ENCODE results near the gene RAN. TPM values are rescaled to one million over a fixed set of nuclear protein-coding genes. Genes with fewer than 3 reads are reported as not detected.
"Not testable (repeated sequence)": the region's sequence is repeated elsewhere in the genome, so short reads cannot be mapped to it uniquely, and the experiment has no call there.

RAN gene
- polyA plus RNA-seq, 3 donors: 148 to 380 (median 255) TPM

DNA sequence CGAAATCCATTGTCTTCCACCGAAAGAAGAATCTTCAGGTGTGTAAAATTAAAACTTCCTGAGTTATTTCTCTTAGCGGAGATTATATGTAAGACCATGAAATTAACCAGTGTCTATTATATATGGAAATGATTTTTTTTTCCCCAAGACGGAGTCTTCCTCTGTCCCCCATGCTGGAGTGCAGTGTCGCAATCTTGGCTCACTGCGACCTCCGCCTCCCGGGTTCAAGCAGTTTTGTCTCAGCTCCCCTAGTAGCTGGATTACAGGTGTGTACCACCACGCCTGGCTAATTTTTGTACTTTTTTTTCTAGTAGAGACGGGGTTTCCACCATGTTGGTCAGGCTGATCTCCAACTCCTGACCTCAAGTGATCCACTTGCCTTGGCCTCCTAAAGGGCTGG is 2.8 kb downstream of the RAN start:
- WGBS, 3 donors: 87 to 97% (median 90%) methylated on average over 10 of the region's 10 CpGs
- H3K27ac ChIP-seq (ENCODE audit: low read depth, low read length): no peak overlapping the region

DNA sequence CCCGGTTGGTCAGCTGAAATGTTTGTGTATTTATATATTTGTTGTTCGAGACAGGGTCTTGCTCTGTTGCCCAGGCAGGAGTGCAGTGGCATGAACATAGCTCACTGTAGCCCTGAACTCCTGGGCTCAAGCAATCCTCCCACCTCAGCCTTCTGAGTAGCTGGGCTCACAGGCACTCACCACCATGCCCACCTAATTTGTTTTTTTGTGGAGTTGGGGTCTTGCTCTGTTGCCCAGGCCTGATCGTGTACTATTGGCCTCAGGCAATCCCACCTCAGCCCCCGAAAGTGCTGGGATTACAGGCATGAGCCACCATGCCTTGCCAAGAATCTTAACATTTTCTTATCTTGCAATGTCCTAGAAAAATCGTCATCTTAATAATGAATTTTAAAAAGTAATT is 3.3 kb downstream of the RAN start:
- H3K27ac ChIP-seq (ENCODE audit: low read depth, low read length): no peak overlapping the region
- 91 to 93% (median 92%) methylated on average over 5 of the region's 5 CpGs for WGBS, 3 donors

DNA sequence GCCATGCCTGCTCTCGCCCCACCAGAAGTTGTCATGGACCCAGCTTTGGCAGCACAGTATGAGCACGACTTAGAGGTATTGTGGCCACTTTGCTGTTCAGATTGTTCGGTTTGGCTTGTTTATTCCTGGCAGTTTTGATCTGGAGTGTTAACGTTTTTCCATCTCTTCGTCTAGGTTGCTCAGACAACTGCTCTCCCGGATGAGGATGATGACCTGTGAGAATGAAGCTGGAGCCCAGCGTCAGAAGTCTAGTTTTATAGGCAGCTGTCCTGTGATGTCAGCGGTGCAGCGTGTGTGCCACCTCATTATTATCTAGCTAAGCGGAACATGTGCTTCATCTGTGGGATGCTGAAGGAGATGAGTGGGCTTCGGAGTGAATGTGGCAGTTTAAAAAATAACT is 3.8 kb downstream of the RAN start:
- not testable (repeated sequence) for H3K27ac ChIP-seq (ENCODE audit: low read depth, low read length)
- 80 to 90% (median 82%) methylated on average over 11 of the region's 11 CpGs for WGBS, 3 donors

DNA sequence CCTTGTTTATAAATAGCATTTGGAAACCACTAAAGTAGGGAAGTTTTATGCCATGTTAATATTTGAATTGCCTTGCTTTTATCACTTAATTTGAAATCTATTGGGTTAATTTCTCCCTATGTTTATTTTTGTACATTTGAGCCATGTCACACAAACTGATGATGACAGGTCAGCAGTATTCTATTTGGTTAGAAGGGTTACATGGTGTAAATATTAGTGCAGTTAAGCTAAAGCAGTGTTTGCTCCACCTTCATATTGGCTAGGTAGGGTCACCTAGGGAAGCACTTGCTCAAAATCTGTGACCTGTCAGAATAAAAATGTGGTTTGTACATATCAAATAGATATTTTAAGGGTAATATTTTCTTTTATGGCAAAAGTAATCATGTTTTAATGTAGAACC is 4.4 kb downstream of the RAN start:
- H3K27ac ChIP-seq (ENCODE audit: low read depth, low read length): no peak overlapping the region

DNA sequence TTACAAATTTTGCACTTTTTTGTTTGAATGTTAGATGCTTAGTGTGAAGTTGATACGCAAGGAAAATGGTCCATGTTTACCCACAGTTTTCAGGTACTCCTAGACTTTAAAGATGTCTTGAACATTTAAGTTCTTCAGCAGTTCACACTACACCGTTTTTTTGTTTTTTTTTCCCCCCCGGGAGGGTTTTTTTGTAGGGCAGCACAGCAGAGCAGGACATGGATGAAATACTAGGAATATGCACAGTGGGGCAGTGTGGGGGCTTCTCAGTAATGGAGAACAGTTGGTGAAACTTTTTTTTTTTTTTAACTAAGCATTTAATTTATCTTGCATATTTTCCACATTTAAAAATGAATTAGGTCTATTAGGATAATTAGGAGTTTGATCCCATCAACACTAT is 4.9 kb downstream of the RAN start:
- WGBS, 3 donors: 74% methylated on average over 3 of the region's 3 CpGs
- no peak overlapping the region for H3K27ac ChIP-seq (ENCODE audit: low read depth, low read length)

DNA sequence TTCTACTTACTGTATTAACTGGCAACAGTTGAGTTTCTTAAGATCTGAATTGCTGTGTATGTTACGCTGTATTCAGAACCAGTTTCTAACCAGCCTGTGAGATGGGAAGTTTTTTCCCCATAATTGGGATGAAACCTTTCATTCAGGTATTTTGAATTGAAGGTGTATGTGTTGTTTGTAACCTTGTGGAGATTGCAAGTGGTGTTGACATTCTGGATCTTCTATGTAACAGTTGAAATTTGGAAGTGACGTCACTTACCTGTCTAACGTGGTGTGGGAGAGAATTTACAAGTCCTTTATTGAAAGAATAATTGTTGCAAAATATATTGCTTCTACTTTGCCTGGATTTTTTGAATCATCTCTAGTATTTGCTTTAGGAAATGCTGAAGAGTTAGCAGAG is 5.5 kb downstream of the RAN start:
- H3K27ac ChIP-seq (ENCODE audit: low read depth, low read length): no peak overlapping the region
- 75 to 96% (median 82%) methylated on average over 3 of the region's 3 CpGs for WGBS, 3 donors

DNA sequence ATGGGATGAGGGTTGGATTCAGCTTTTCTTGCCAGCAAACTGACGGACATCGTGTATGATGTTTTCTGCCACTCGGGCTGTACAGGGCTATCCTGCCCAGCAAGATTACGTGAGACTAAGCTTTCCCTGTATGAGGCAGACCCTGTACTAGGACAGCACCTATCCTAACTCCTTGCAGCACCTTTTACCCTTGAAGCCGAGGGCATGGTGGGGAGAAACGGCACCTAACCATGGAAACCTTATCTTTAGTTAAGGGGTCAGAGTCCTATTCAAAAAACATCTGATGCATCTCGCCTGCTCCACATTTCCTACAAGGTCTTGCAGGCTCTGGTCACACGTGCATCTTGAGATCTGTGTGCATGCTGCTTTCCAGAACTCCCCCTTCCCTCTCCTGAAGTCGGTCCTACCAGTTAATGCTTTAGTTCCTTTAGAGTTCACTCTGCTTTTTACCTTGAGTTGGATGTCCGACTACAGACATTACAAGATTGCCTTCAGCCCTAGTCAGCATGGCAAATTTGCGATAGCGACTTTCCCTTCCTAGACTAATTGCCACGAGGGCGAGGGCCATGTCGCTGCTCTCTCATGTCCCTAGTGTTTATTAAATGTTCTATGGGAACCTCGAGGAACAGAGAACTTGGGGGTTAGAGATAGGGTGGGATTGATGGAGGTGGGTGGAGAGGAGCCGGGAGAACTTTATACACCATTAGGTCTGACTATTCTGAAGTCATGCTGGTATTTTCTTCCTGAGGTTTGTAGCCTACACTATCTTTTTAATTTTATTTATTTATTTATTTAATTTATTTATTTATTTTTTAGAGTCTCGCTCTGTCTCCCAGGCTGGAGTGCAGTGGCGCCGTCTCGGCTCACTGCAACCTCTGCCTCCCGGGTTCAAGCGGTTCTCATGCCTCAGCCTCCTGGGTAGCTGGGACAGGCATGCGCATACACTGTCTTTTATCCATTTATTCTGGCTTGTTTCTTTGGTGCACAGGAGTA is 6.6 kb downstream of the RAN start:
- no peak overlapping the region for H3K27ac ChIP-seq (ENCODE audit: low read depth, low read length)
- 54 to 78% (median 75%) methylated on average over 24 of the region's 24 CpGs for WGBS, 3 donors

DNA sequence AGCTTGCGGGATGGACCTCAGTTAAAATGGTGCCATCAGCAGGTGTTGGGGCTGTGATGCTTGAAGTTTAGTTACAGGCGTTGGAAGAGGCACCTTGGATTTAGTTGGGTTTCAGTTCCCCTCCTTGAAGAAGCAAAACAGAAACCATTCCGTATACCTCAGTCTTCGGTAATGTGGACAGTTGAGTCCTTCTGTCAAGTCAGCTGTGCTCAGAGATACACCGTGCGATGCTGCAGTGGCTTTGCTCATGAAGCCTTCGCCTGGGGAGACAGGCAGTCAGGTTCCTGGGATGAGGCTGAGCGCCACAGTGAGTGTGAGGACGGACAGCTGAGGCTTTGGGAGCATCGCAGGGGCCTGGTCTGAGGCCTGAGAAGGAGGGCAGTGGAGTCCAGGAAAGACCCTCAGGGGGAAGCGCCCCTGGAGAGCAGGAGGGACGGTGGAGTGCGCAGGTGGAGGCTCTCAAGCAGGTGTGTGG is 7.4 kb downstream of the RAN start:
- whole genome bisulfite sequencing, 3 donors: 87 to 93% (median 87%) methylated on average over 13 of the region's 13 CpGs

DNA sequence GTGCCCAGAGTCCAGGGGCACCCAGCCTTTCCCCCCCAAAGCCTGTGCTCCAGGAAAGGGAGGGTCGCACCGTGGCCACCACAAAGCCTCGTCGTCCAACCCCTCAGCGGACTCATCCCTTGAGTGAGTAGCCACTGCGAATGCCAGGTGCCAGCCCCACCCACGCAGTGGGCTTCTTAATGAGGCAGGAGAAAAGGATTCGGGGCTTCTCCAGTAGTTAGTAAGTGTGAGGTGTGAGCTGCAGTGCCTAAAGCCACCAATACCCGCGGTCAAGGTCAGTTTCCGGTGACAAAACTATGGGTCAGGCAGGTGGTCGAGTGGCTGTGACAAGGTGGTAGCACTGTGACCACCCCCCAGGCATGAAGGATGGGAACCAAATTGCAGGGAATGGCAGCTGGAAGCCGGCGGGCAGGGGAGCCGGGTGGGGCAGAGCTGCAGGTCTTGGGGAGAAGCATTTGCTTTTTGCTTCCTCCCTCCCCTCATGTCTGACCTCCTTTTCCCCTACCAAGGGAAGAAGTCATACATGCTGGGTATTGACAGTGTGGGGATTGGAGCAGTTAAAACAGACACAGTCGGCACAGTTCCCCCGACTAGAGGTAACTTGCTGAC is 8.0 kb downstream of the RAN start:
- H3K27ac ChIP-seq (ENCODE audit: low read depth, low read length): no peak overlapping the region
- 57 to 69% (median 65%) methylated on average over 17 of the region's 17 CpGs for WGBS, 3 donors

More for the DNA sequence above, 7.4 kb downstream of the RAN start:
- no peak overlapping the region for H3K27ac ChIP-seq (ENCODE audit: low read depth, low read length)

DNA sequence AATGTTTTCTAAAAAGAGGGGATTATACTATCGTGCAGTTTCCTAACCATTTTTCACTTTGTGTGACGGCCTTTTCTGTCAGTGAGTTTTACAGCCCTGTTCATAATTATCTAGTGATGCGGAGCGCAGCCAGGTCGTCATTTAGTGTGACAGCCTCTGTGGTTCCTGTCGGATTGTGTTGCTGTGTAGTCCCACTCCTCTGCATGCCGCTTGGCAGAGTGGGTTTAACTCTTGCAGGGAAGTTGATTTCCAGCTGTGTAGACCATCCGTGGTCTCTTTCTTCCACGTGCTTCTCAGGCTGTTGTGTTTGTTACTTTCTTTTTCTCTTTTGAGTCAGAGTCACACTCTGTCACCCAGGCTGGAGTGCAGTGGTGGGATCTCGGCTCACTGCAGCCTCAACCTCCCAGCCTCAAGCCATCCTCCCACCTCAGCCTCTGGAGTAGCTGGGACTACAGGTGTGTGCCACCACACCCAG is 8.6 kb downstream of the RAN start:
- WGBS, 3 donors: 25 to 38% (median 35%) methylated on average over 10 of the region's 10 CpGs
- H3K27ac ChIP-seq (ENCODE audit: low read depth, low read length): no peak overlapping the region

DNA sequence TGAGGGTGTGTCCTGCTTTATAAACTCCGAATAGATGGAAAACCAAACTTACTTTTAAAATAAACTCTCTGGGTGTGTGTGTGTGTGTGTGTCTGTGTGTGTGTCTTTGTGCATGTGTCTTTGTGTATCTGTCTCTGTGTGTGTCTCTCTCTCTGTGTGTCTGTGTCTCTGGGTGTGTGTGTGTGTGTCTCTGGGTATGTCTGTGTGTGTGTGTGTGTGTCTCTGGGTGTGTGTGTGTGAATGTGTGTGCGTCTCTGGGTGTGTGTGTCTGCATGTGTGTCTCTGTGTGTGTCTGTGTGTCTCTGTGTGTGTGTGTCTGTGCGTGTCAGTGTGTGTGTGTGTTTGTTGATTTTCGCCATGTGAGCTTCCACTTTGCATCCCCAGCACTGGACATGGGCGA is 9.2 kb downstream of the RAN start:
- no peak overlapping the region for H3K27ac ChIP-seq (ENCODE audit: low read depth, low read length)
- 82 to 92% (median 85%) methylated on average over 5 of the region's 5 CpGs for WGBS, 3 donors

DNA sequence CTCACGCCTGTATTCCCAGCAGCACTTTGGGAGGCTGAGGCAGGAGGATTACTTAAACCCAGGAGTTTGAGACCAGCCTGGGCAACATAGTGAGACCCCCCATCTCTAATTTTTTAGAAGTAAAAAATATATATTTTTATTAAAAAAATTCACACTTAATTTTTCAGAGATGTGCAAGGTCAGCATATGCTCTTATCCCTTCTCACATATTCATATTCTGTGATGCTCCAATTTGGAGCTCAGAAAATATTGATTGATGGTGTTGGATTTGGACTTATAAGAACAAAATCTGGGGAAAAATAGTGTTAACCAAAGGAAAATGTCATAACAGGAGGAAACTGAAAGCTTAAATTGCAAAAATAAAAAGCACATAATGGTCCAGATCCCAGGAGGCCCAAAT is 9.7 kb downstream of the RAN start:
- 87 to 95% (median 90%) methylated on average over 1 of the region's 1 CpG for WGBS, 3 donors

DNA sequence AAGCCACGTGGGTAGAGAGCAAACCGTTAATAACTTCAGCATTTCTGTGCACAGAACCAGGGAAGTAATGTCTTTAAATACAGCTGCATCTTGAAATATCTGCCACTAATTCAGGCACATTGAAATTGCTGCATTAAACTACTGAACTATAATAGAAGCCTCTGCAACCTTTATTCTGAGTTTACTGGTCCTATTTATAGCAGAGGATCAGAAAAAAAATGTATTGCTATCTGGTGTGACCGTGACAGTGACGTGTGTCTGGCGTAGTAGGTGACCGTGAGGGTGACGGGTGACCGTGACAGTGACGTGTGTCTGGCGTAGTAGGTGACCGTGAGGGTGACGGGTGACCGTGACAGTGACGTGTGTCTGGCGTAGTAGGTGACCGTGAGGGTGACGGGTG is 15.3 kb downstream of the RAN start:
- not testable (repeated sequence) for H3K27ac ChIP-seq (ENCODE audit: low read depth, low read length)
- WGBS, 3 donors: 69 to 88% (median 85%) methylated on average over 8 to 10 of the region's 17 CpGs

More for the DNA sequence above, 9.7 kb downstream of the RAN start:
- no peak overlapping the region for H3K27ac ChIP-seq (ENCODE audit: low read depth, low read length)

DNA sequence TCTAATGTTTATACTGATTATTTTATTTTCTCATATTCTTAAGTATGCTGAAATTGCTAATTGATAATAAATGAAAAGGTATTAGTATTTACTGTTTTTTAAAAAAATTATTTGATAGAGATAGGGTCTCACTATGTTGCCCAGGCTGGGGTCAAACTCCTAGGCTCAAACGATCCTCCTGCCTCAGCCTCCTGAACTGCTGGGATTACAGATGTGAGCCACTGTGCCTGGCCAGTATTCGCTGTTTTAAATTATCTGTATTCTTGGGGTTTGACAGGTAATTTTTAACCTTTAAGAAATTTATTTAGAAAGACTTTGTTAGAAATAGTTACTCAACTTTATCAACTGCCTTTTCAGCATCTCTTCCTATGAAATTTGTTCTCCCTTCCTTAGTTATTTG is 32.2 kb downstream of the RAN start:
- no peak overlapping the region for H3K27ac ChIP-seq (ENCODE audit: low read depth, low read length)
- WGBS, 3 donors: 78 to 92% (median 87%) methylated on average over 2 of the region's 2 CpGs

DNA sequence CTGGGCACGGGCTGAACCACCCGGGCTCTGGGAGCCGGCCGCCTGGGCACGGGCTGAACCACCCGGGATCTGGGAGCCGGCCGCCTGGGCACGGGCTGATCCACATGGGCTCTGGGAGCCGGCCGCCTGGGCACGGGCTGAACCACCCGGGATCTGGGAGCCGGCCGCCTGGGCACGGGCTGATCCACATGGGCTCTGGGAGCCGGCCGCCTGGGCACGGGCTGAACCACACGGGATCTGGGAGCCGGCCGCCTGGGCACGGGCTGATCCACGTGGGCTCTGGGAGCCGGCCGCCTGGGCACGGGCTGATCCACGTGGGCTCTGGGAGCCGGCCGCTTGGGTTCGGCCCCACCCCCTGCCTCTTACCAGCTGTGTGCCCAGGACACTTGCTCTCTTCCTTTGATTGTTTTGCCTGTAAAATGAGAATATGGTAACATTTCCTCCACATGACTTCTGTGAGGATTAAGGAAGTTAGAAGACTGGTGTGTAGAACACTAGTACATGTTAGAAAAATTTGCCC is 33.1 kb downstream of the RAN start:
- WGBS, 3 donors: 85 to 94% (median 86%) methylated on average over 22 to 31 of the region's 31 CpGs
- not testable (repeated sequence) for H3K27ac ChIP-seq (ENCODE audit: low read depth, low read length)

DNA sequence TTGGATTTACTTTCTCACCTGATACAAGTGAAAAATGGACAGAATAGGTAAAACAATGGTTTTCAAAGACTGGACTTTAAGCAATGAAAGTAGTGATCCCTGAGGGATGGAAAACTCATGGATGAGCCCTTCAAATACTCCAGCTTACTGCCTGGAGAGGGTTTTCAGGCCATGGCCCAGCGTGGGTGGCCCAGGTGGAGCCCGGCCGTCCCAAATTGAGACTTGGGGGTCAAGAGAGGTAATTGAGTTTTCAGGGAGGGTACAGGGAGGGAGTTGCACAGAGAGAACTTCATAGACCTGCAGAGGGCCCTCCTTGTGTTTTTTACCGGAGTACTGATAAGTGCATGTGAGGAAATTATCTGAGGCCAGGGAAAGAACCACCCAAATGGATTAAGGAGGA is 37.2 kb downstream of the RAN start:
- H3K27ac ChIP-seq (ENCODE audit: low read depth, low read length): no peak overlapping the region
- WGBS, 3 donors: 82 to 93% (median 91%) methylated on average over 4 of the region's 4 CpGs

DNA sequence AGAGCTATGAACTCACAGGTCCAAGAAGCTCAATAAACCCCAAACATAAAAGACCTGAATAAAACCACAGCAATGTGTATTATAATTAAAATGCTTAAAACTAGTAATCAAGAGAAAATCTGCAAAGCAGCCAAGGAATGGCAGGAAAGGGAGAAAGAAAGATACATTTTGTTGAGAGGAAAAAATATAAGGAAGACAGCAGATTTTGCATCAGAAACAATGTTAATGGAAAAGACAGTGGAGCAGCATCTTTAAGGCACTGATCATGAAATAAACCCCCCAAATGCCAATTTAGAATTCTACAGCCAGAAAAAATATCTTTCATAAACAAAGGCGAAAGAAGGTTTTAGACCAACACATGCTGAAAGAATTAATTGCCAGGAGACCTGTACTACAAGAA is 39.3 kb downstream of the RAN start:
- no peak overlapping the region for H3K27ac ChIP-seq (ENCODE audit: low read depth, low read length)
- WGBS, 3 donors: 5 to 44% (median 35%) methylated on average over 1 of the region's 1 CpG

DNA sequence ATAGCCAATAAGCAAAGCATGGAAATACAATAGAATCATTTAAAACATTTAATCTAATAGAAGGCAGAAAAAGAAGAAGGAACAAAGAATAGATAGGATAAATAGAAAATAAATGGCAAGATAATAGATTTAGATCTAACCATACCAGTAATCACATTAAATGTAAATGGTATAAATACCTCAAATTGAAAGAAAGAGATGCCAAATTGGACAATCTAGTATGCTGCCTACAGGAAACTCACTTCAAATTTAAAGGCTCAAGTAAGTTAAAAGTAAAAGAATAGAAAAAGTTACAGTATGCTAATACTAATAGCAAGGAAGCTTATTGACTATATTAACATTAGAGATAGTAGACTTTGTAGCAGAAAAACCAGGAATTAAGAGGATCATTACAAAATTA is 40.1 kb downstream of the RAN start:
- H3K27ac ChIP-seq (ENCODE audit: low read depth, low read length): no peak overlapping the region

DNA sequence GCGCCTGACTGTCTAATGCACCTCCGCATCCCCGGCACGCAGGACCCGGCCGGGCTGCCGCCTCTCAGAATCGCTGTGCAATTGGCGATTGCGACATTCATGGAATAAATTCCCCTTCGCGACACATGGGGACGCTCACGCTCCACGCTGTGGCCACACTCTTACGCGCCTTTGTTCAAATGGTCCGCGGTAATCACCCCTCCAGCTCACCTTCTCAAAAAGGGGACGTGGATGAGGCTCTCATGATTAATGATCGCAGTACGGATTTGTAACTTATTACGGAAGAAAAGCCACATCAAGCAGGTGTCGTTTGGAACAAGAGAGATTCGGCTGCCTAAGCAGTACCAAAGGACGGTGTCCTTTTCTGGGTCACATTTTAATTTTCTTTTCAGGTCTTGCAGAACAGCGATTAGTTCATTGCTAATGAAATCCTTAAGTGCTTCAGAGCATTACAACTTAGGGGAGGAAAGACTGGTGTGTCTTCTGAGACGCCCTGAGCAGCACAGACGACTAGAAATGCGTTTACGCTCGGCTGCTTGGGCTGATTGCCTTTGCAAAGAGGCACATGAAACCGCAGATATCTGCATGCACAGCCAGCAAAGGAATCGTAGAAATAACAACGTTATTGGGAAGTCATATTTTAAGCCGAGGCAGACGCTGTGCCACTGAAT is 44.5 kb downstream of the RAN start:
- 10 to 18% (median 14%) methylated on average over 37 of the region's 37 CpGs for WGBS, 3 donors
- no peak overlapping the region for H3K27ac ChIP-seq (ENCODE audit: low read depth, low read length)
